HG02763 (cell line): Measurements from ENCODE around the gene ELOA2.
"Not testable (repeated sequence)": the region's sequence is repeated elsewhere in the genome, so short reads cannot be mapped to it uniquely, and the experiment has no call there.

Source experiments
- ATAC-seq: cut with Tn5 transposase; IDR thresholded peaks from one replicate; pipeline ENCODE4 v1.9.1; 2021; ENCODE audit warnings: mild to moderate bottlenecking, moderate library complexity; ENCODE audit not compliant: unreplicated experiment

ELOA2 gene

GRCh38 chr18:47023769-47024465 lies 11.5 kb downstream of the ELOA2 start:
- ATAC-seq, result not testable (repeated sequence)

GRCh38 chr18:47022821-47023220 lies 12.6 kb downstream of the ELOA2 start:
- not testable (repeated sequence) for ATAC-seq

DNA sequence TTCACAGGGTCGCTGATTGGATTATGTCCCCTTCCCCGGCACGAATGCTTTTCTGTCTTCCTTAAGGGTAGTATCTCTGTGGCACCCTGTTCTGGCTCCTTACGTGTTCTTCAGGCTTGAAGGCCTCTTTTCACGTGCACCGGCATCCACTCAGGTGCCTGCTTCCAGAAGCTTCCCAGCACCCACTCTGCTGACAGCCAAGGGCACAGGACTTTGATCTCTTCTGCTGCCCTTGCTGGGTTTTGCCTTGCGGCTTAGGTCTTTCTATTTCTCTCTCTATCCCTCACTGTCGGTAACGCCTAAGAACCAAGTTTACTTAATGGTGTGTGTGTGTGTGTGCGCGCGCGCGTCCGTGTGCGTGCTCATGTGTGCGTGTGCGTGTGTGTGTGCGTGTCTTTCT lies 14.7 kb downstream of the ELOA2 start:
- not testable (repeated sequence) for ATAC-seq

- ATAC-seq, result not testable (repeated sequence)
Measured at GRCh38 chr18:47019870-47020269, 15.6 kb downstream of the ELOA2 start.
